K562 (cell line): Measurements from ENCODE around the gene CISD3. TPM values are rescaled to one million over a fixed set of nuclear protein-coding genes. Genes with fewer than 3 reads are reported as not detected.
A peak's percentile ranks its signal among the peaks of the same experiment; 100 is the strongest.

ENCODE experiments used
- BRF1 ChIP-seq: IDR thresholded peaks from 3 replicates; pipeline ENCODE4 v1.6.1; 2011; ENCODE audit warnings: borderline replicate concordance, mild to moderate bottlenecking; ENCODE audit not compliant: insufficient read length; ENCODE audit errors: extremely low read depth
- CREM ChIP-seq: IDR thresholded peaks from 2 replicates; pipeline ENCODE4 v1.6.1; 2014; ENCODE audit warnings: antibody characterized with exemption, low read depth
- NFXL1 ChIP-seq: fragments of 450-650 bp; formaldehyde crosslinking; IDR thresholded peaks from 2 replicates; pipeline ENCODE4 v1.4.0; 2021; ENCODE audit warnings: mild to moderate bottlenecking
- PHF8 ChIP-seq: fragments of 200-600 bp; sonication (generic); IDR thresholded peaks from 2 replicates; pipeline ENCODE4 v1.6.1; 2012; ENCODE audit warnings: mixed run types, mild to moderate bottlenecking, inconsistent platforms, low read length, moderate library complexity, borderline replicate concordance
- SMAD4 ChIP-seq: fragments of 250-450 bp; sonication (Bioruptor Pico); conservative IDR thresholded peaks from 2 replicates; pipeline ENCODE4 v1.8.0; 2021; ENCODE audit warnings: inconsistent platforms, mild to moderate bottlenecking, moderate library complexity
- SNRNP70 ChIP-seq: fragments of 200-400 bp; formaldehyde crosslinking; optimal IDR thresholded peaks from 2 replicates; pipeline ENCODE3; 2017; ENCODE audit warnings: low read depth, low read length
- ZNF695 ChIP-seq: fragments of 450-650 bp; formaldehyde crosslinking; IDR thresholded peaks from 2 replicates; pipeline ENCODE4 v1.4.0; 2020; ENCODE audit warnings: mild to moderate bottlenecking, moderate library complexity
- ZNF696 ChIP-seq: fragments of 250-450 bp; sonication (Bioruptor Pico); conservative IDR thresholded peaks from 2 replicates; pipeline ENCODE4 v1.4.0; 2020; ENCODE audit warnings: mild to moderate bottlenecking, moderate library complexity
- polyA plus RNA-seq, 8 experiments: library from polyadenylated mRNA; depleted of rRNA in 4 of 8; stranded (reverse) in 5 of 8; unstranded in 3 of 8; fragments of >200 nt; fragmentation: Nextera tagmentation in 2 of 8; fragmentation: Illumina TruSeq in 1 of 8; extraction: Ambion mirVana in 2 of 8; extraction: Trizol in 1 of 8; gene quantifications; 2 replicates each; pipeline versions ENCODE4 v1.2.1 to v1.2.3, GENCODE V29; 2011 to 2014; ENCODE audit warnings: inconsistent platforms in 1 of 8, missing spikeins in 1 of 8
- total RNA-seq, 7 experiments: library from RNA; depleted of rRNA in 6 of 7; stranded (reverse); fragments of >200 nt in 6 of 7; fragmentation: Illumina TruSeq in 2 of 7; extraction: Trizol in 2 of 7; gene quantifications; 2 replicates each; pipeline versions ENCODE4 v1.2.1 to v1.2.3, GENCODE V29; 2011 to 2021; ENCODE audit warnings: low replicate concordance in 1 of 7
- TF ChIP-seq, protein P1 (sequence below): IDR thresholded peaks from 2 replicates; pipeline ENCODE4 v1.6.1; 2014; ENCODE audit warnings: antibody characterized with exemption
- TF ChIP-seq, protein P2 (sequence below): fragments of 450-650 bp; formaldehyde crosslinking; IDR thresholded peaks from 2 replicates; pipeline ENCODE4 v1.4.0; 2020; ENCODE audit warnings: mild to moderate bottlenecking, moderate library complexity
- TF ChIP-seq, protein P3 (sequence below): fragments of 250-450 bp; sonication (Bioruptor Pico); IDR thresholded peaks from 2 replicates; pipeline ENCODE4 v1.4.0; 2020; ENCODE audit warnings: mild to moderate bottlenecking, moderate library complexity, borderline replicate concordance
- TF ChIP-seq, protein P4 (sequence below): fragments of 250-450 bp; sonication (Bioruptor Pico); IDR thresholded peaks from 2 replicates; pipeline ENCODE4 v1.9.0; 2021; ENCODE audit warnings: mild to moderate bottlenecking
- TF ChIP-seq, protein P5 (sequence below): fragments of 450-650 bp; IDR thresholded peaks from 2 replicates; pipeline ENCODE4 v1.6.1; 2016

CISD3 gene
- total and polyA plus RNA-seq, 9 of the 15 experiments (the other 6 are each of a cell fraction or from before 2014, with no cell fraction given): 5.0 to 60.7 (median 15.7) TPM

DNA sequence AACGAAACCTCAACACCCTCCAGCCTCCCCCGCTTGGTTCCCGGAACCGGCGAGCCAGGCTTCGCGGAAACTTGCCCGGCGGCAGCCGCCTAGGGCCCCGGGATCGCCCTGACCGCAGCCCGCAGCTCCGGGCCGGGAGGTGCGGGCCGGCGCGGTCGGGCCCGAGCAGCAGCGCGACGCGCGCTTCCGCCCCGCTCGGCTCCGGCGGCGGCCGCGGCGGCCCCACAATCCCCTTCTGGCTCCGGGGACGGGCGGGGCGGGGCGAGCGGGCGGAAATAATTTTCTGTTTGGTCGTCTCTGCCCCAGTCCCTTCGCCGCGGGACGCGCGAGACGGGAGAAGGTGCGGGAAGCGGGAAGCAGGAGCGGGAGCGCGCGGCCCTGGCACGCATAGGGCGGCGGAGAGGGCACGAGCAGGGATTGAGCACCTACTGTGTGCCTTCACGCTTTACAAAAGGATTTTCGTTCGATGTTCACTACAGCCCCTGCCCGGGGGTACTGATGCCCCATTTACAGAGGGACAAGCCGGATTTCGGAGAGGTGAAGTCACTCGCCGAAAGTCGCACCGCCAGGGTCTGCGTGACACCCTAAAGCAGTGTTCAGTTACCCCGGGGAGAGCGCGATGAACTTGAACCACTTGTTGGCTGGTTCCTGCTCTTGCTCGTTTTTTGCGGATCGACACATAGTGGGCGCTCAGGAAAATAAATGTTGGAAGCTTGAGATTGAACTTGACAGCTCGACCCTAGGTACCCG lies 27.8 kb upstream of the CISD3 start (continued):
- TF ChIP-seq, protein P1, sequence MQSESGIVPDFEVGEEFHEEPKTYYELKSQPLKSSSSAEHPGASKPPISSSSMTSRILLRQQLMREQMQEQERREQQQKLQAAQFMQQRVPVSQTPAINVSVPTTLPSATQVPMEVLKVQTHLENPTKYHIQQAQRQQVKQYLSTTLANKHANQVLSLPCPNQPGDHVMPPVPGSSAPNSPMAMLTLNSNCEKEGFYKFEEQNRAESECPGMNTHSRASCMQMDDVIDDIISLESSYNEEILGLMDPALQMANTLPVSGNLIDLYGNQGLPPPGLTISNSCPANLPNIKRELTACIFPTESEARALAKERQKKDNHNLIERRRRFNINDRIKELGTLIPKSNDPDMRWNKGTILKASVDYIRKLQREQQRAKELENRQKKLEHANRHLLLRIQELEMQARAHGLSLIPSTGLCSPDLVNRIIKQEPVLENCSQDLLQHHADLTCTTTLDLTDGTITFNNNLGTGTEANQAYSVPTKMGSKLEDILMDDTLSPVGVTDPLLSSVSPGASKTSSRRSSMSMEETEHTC: no peak; the same call in 1 of the 2 replicates
- TF ChIP-seq ZNF695 (CRISPR knock-in tag) (no peak), ZNF696 (CRISPR knock-in tag) (no peak), SMAD4 (CRISPR knock-in tag) (peak; percentile 96), BRF1 (no peak), PHF8 (peak; percentile 80; the same call in 1 of the 2 replicates), SNRNP70 (no peak), NFXL1 (CRISPR knock-in tag) (no peak), CREM (peak; percentile 71)
- TF ChIP-seq, protein P2, sequence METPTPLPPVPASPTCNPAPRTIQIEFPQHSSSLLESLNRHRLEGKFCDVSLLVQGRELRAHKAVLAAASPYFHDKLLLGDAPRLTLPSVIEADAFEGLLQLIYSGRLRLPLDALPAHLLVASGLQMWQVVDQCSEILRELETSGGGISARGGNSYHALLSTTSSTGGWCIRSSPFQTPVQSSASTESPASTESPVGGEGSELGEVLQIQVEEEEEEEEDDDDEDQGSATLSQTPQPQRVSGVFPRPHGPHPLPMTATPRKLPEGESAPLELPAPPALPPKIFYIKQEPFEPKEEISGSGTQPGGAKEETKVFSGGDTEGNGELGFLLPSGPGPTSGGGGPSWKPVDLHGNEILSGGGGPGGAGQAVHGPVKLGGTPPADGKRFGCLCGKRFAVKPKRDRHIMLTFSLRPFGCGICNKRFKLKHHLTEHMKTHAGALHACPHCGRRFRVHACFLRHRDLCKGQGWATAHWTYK (CRISPR knock-in tag): no peak
- TF ChIP-seq, protein P3, sequence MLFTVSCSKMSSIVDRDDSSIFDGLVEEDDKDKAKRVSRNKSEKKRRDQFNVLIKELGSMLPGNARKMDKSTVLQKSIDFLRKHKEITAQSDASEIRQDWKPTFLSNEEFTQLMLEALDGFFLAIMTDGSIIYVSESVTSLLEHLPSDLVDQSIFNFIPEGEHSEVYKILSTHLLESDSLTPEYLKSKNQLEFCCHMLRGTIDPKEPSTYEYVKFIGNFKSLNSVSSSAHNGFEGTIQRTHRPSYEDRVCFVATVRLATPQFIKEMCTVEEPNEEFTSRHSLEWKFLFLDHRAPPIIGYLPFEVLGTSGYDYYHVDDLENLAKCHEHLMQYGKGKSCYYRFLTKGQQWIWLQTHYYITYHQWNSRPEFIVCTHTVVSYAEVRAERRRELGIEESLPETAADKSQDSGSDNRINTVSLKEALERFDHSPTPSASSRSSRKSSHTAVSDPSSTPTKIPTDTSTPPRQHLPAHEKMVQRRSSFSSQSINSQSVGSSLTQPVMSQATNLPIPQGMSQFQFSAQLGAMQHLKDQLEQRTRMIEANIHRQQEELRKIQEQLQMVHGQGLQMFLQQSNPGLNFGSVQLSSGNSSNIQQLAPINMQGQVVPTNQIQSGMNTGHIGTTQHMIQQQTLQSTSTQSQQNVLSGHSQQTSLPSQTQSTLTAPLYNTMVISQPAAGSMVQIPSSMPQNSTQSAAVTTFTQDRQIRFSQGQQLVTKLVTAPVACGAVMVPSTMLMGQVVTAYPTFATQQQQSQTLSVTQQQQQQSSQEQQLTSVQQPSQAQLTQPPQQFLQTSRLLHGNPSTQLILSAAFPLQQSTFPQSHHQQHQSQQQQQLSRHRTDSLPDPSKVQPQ (CRISPR knock-in tag): no peak
- TF ChIP-seq, protein P4, sequence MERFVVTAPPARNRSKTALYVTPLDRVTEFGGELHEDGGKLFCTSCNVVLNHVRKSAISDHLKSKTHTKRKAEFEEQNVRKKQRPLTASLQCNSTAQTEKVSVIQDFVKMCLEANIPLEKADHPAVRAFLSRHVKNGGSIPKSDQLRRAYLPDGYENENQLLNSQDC (CRISPR knock-in tag): peak; percentile 63; the same call in 1 of the 2 replicates
- TF ChIP-seq, protein P5, sequence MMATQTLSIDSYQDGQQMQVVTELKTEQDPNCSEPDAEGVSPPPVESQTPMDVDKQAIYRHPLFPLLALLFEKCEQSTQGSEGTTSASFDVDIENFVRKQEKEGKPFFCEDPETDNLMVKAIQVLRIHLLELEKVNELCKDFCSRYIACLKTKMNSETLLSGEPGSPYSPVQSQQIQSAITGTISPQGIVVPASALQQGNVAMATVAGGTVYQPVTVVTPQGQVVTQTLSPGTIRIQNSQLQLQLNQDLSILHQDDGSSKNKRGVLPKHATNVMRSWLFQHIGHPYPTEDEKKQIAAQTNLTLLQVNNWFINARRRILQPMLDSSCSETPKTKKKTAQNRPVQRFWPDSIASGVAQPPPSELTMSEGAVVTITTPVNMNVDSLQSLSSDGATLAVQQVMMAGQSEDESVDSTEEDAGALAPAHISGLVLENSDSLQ: no peak
